H9 (cell line): ENCODE measurements around the gene SERPINB3. TPM values are rescaled to one million over a fixed set of nuclear protein-coding genes. Genes with fewer than 3 reads are reported as not detected.

Experiments
- DNase-seq: peaks from one replicate; pipeline ENCODE4 v3.0.0-alpha.2; 2017
- H2AFZ ChIP-seq: one replicate; pipeline ENCODE4 v1.6.1; 2013; ENCODE audit warnings: mild to moderate bottlenecking, low read length, control low read depth, moderate library complexity
- H2AK5ac ChIP-seq: 2 replicates; pipeline ENCODE4 v1.6.1; 2013; ENCODE audit warnings: low read length, control low read depth, mixed read lengths; ENCODE audit not compliant: insufficient read length
- H2BK120ac ChIP-seq: one replicate; pipeline ENCODE4 v1.6.1; 2013; ENCODE audit warnings: low read depth, mild to moderate bottlenecking, low read length, control low read depth, inconsistent platforms; ENCODE audit not compliant: poor library complexity, severe bottlenecking
- H2BK12ac ChIP-seq: 2 replicates; pipeline ENCODE4 v1.6.1; 2013; ENCODE audit warnings: low read length, control low read depth, mixed read lengths, low read depth; ENCODE audit not compliant: insufficient read length
- H2BK15ac ChIP-seq: 2 replicates; pipeline ENCODE4 v1.6.1; 2013; ENCODE audit warnings: low read depth, low read length, control low read depth
- H2BK20ac ChIP-seq: one replicate; pipeline ENCODE4 v1.6.1; 2013; ENCODE audit warnings: low read depth, mild to moderate bottlenecking, low read length, control low read depth, inconsistent platforms; ENCODE audit not compliant: poor library complexity, severe bottlenecking
- H2BK5ac ChIP-seq: 2 replicates; pipeline ENCODE4 v1.6.1; 2013; ENCODE audit warnings: low read length, control low read depth, mixed read lengths; ENCODE audit not compliant: insufficient read length
- H3K14ac ChIP-seq: 2 replicates; pipeline ENCODE4 v1.6.1; 2013; ENCODE audit warnings: low read length, control low read depth; ENCODE audit not compliant: insufficient read depth
- H3K18ac ChIP-seq: 2 replicates; pipeline ENCODE4 v1.6.1; 2013; ENCODE audit warnings: low read depth, mild to moderate bottlenecking, mixed read lengths, low read length, control low read depth; ENCODE audit not compliant: insufficient read length
- H3K23ac ChIP-seq: 2 replicates; pipeline ENCODE4 v1.6.1; 2013; ENCODE audit warnings: low read length, control low read depth, mixed read lengths, low read depth; ENCODE audit not compliant: insufficient read length
- H3K23me2 ChIP-seq: 2 replicates; pipeline ENCODE4 v1.6.1; 2013; ENCODE audit warnings: low read depth, mild to moderate bottlenecking, mixed read lengths, low read length, control low read depth; ENCODE audit not compliant: insufficient read length, poor library complexity, severe bottlenecking
- H3K27ac ChIP-seq: 2 replicates; pipeline ENCODE4 v1.5.1; 2013; ENCODE audit warnings: low read length, control low read depth, mixed read lengths, low read depth; ENCODE audit not compliant: insufficient read length
- H3K27me3 ChIP-seq: 2 replicates; pipeline ENCODE4 v1.6.1; 2013; ENCODE audit warnings: low read length, control low read depth, inconsistent platforms; ENCODE audit not compliant: insufficient read depth
- H3K4ac ChIP-seq: 2 replicates; pipeline ENCODE4 v1.6.1; 2013; ENCODE audit warnings: low read depth, mild to moderate bottlenecking, control low read depth, inconsistent platforms, low read length, moderate library complexity
- H3K4me1 ChIP-seq: 2 replicates; pipeline ENCODE4 v1.6.1; 2013; ENCODE audit warnings: low read length, control low read depth, inconsistent platforms; ENCODE audit not compliant: insufficient read depth
- H3K4me2 ChIP-seq: 2 replicates; pipeline ENCODE4 v1.6.1; 2013; ENCODE audit warnings: low read length, control low read depth, mixed read lengths; ENCODE audit not compliant: insufficient read length, insufficient read depth
- H3K56ac ChIP-seq: 2 replicates; pipeline ENCODE4 v1.6.1; 2013; ENCODE audit warnings: low read depth, mild to moderate bottlenecking, mixed read lengths, low read length, control low read depth; ENCODE audit not compliant: insufficient read length
- H3K79me1 ChIP-seq: 2 replicates; pipeline ENCODE4 v1.6.1; 2013; ENCODE audit warnings: low read depth, mild to moderate bottlenecking, moderate library complexity, low read length, control low read depth, inconsistent platforms; ENCODE audit not compliant: insufficient read depth, poor library complexity, severe bottlenecking
- H3K79me2 ChIP-seq: 2 replicates; pipeline ENCODE4 v1.6.1; 2013; ENCODE audit warnings: low read length, control low read depth, inconsistent platforms; ENCODE audit not compliant: insufficient read depth
- H3K9ac ChIP-seq: 2 replicates; pipeline ENCODE4 v1.6.1; 2013; ENCODE audit warnings: low read length, control low read depth, mixed read lengths; ENCODE audit not compliant: insufficient read length; ENCODE audit errors: extremely low read depth
- H3K9me3 ChIP-seq: one replicate; pipeline ENCODE4 v1.6.1; 2013; ENCODE audit warnings: low read depth, low read length, inconsistent platforms; ENCODE audit not compliant: control insufficient read depth
- H3T11ph ChIP-seq: one replicate; pipeline ENCODE4 v1.6.1; 2013; ENCODE audit warnings: mild to moderate bottlenecking, low read length, control low read depth, inconsistent platforms
- H4K20me1 ChIP-seq: one replicate; pipeline ENCODE4 v1.6.1; 2013; ENCODE audit not compliant: control insufficient read depth, insufficient read length, insufficient read depth
- H4K5ac ChIP-seq: 2 replicates; pipeline ENCODE4 v1.6.1; 2013; ENCODE audit warnings: low read depth, mild to moderate bottlenecking, mixed read lengths, low read length, control low read depth; ENCODE audit not compliant: insufficient read length
- H4K8ac ChIP-seq: replicated peaks from 2 replicates; pipeline ENCODE4 v1.6.1; 2013; ENCODE audit warnings: low read length, control low read depth, mixed read lengths, low read depth; ENCODE audit not compliant: insufficient read length
- H4K91ac ChIP-seq: 2 replicates; pipeline ENCODE4 v1.6.1; 2013; ENCODE audit warnings: low read depth, mild to moderate bottlenecking, moderate library complexity, mixed read lengths, low read length, control low read depth; ENCODE audit not compliant: insufficient read length
- H3K27ac Mint-ChIP-seq, 3 experiments: 2 replicates in 2 of 3; 3 replicates in 1 of 3; pipeline ENCODE4 v1.8.0; 2020 to 2021; ENCODE audit warnings: mixed read lengths in 3 of 3, mild to moderate bottlenecking in 1 of 3, moderate library complexity in 1 of 3
- H3K27me3 Mint-ChIP-seq: 2 replicates; pipeline ENCODE4 v1.8.0; 2021; ENCODE audit warnings: low read depth, mild to moderate bottlenecking, moderate library complexity, mixed read lengths
- H3K36me3 Mint-ChIP-seq, 3 experiments: 2 replicates in 2 of 3; 3 replicates in 1 of 3; pipeline ENCODE4 v1.8.0; 2020 to 2021; ENCODE audit warnings: low read depth in 3 of 3, mixed read lengths in 3 of 3; ENCODE audit not compliant: insufficient read depth in 1 of 3
- H3K4me1 Mint-ChIP-seq, 2 experiments: 2 replicates each; pipeline ENCODE4 v1.8.0; 2020; ENCODE audit warnings: mixed read lengths in 2 of 2
- H3K4me3 Mint-ChIP-seq, 2 experiments: 2 replicates in 1 of 2; 3 replicates in 1 of 2; pipeline ENCODE4 v1.8.0; 2020 to 2021; ENCODE audit warnings: mild to moderate bottlenecking in 2 of 2, mixed read lengths in 2 of 2, moderate library complexity in 1 of 2
- H3K9me3 Mint-ChIP-seq, 2 experiments: 2 replicates in 1 of 2; 3 replicates in 1 of 2; pipeline ENCODE4 v1.8.0; 2020; ENCODE audit warnings: mild to moderate bottlenecking in 2 of 2, mixed read lengths in 2 of 2, moderate library complexity in 1 of 2
- WGBS: extraction: QIAGEN DNeasy Blood & Tissue Kit; methylation state at CpG from one replicate; pipeline ENCODE4 v1.1.7; 2013; ENCODE audit warnings: missing lambda C conversion rate, low lambda C conversion rate, mixed read lengths; ENCODE audit not compliant: insufficient read length; ENCODE audit errors: extremely low coverage; 5-methylcytosine and 5-hydroxymethylcytosine counted together
- total RNA-seq: library from RNA; stranded (reverse); gene quantifications from 2 replicates; pipeline ENCODE4 v1.2.1, GENCODE V29; 2021
- TF ChIP-seq, protein P1 (sequence below): fragments of 200-600 bp; sonication (generic); conservative IDR thresholded peaks from 3 replicates; pipeline ENCODE4 v1.8.0; 2021; ENCODE audit warnings: antibody characterized with exemption, mild to moderate bottlenecking

Gene SERPINB3
- total RNA-seq, 1 experiment from 2014 or later: 1.7 TPM

DNA sequence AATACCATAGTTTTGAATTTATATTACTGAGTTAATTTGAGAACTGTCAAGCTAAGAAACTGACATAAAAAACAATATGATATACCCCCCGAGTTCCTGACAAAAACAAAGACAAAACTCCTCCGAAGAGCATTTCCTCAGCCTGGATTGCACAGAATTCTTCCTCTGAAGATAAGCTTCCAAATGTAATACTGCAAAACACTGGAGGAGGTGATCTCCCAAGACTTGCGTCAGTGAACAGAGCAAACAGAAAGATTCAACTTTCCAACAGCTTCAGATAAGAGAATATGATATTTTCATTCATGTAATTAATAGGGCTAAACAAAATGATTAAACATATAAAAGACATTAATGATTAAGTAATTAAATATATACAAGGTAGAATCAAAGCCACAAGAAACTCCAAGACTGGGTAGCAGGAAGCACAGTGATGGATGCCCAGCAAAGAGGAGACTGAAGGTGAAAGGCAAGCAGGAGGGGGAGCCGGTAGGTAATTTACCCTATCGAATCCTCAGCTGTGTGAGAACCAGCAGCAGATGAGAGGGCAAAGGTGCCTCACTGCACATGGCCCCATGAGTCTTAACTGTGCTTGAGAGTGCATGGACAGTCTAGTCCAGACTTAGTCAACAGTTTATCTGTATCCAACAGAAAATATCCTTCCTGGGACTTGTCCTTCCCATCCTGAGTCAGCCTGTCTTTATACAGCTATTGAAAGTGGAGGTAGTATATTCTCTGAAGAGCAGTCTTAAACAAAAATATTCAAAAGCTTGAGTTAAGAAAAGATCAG is 18.3 kb upstream of the SERPINB3 start:
- H3K27ac Mint-ChIP-seq: no peak overlapping the region

More for the DNA sequence above, 18.3 kb upstream of the SERPINB3 start:
- Histone ChIP-seq H4K91ac (no peak overlapping the region), H2BK15ac (no peak overlapping the region), H3T11ph (no peak overlapping the region), H4K20me1 (no peaks in the 10 kb centered on the region), H4K8ac (no peak overlapping the region), H3K79me1 (no peaks in the 10 kb centered on the region), H3K27me3 (no peaks in the 10 kb centered on the region), H3K18ac (no peak overlapping the region), H2BK5ac (no peak overlapping the region), H3K4me2 (no peak overlapping the region), H3K4ac (no peak overlapping the region), H2BK12ac (no peak overlapping the region), H3K56ac (no peak overlapping the region), H3K14ac (no peak overlapping the region), H2AFZ (no peak overlapping the region), H4K5ac (no peak overlapping the region), H3K9ac (no peak overlapping the region), H3K23me2 (no peaks in the 10 kb centered on the region), H3K79me2 (no peaks in the 10 kb centered on the region), H3K9me3 (no peaks in the 10 kb centered on the region), H2BK20ac (no peak overlapping the region), H2AK5ac (no peak overlapping the region), H3K4me1 (peaks cover 4% of the 10 kb centered on the region; the same call in 1 of the 2 replicates), H2BK120ac (no peak overlapping the region), H3K27ac (no peak overlapping the region), H3K23ac (no peak overlapping the region)
- no peak for DNase-seq
- no peaks in the 10 kb centered on the region for H3K27me3 Mint-ChIP-seq
- no peaks in the 10 kb centered on the region for H3K36me3 Mint-ChIP-seq
- no CpG with 5 or more reads among the region's 5 CpGs for WGBS
- H3K4me1 Mint-ChIP-seq: peaks cover 24 to 25% of the 10 kb centered on the region in 2 experiments
- no peaks in the 10 kb centered on the region; a peak in 2 of 5 replicates for H3K9me3 Mint-ChIP-seq
- H3K4me3 Mint-ChIP-seq: no peak overlapping the region
- TF ChIP-seq, protein P1, sequence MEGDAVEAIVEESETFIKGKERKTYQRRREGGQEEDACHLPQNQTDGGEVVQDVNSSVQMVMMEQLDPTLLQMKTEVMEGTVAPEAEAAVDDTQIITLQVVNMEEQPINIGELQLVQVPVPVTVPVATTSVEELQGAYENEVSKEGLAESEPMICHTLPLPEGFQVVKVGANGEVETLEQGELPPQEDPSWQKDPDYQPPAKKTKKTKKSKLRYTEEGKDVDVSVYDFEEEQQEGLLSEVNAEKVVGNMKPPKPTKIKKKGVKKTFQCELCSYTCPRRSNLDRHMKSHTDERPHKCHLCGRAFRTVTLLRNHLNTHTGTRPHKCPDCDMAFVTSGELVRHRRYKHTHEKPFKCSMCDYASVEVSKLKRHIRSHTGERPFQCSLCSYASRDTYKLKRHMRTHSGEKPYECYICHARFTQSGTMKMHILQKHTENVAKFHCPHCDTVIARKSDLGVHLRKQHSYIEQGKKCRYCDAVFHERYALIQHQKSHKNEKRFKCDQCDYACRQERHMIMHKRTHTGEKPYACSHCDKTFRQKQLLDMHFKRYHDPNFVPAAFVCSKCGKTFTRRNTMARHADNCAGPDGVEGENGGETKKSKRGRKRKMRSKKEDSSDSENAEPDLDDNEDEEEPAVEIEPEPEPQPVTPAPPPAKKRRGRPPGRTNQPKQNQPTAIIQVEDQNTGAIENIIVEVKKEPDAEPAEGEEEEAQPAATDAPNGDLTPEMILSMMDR: no peak
